NCI-H2227 treated with DMSO at 0.1 percent for 48 hours (cell line): ENCODE data around the gene LRRC26.

Experiments
- DNase-seq: peaks from one replicate; lab custom pipeline; 2025; lab: John Stamatoyannopoulos, UW

Gene LRRC26

DNA sequence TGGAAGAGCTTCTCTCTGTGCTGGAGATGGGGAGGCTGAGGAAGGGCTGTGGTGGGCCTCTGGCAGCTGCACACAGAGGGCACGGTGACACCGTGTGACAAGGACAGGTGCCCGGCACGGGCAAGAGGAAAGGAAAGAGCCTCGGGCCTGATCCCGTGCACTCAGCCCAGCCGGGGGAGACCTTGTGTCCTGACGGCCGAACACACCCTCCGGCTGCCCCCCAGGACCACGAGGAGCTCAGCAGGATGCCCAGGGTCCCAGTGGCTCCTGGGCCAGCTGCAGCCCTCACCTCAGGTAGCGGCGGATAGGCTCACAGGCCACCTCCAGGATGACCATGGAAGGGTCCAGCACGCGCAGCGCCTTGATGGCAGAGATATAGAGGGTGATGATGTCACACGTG, 13.0 kb upstream of the LRRC26 start:
- DNase-seq = no peak

DNA sequence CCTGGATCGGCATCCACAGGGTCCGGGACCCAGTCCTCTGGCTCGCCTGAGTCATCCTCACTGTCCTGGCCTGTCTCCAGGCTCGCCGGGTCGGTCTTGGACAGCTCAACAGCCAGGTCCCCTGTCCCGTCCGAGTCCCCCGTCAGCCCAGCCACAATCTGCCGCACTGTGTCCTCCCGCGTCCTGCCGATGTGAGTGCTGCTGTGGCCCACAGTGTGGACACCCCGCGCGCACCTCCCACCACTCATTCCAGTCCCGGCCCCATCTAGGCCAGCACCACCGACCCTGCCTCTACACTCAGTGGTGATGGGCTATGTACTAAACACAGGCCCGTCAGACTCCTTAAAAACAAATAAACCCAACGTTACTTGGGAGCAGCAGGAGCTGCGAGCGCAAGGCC, 11.8 kb upstream of the LRRC26 start:
- DNase-seq = no peak

DNA sequence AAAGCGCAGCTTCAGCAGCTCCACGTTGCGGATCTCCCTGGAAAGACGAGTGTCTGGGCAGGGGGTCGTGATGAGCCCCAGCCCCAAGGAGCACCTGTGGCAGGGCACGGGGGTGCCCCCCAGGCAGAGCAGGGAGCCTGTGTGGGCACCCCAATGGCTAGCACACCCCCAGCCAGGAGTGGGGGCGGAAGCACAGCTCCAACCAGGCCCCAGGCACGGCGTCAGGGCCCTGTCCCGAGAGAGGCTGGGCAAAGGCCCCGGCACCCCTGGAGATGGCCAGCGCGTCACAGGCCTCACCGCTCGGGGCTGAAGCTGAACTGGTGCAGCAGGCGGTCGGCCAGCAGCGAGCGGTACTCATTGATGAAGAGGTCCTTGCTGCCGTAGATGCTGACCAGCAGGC, 10.6 kb upstream of the LRRC26 start:
- no peak for DNase-seq

GRCh38 chr9:137179761-137180160, 9.9 kb upstream of the LRRC26 start:
- DNase-seq = no peak

GRCh38 chr9:137178939-137179630, 9.2 kb upstream of the LRRC26 start:
- DNase-seq = no peak

GRCh38 chr9:137178201-137178938, 8.5 kb upstream of the LRRC26 start:
- DNase-seq = no peak

DNA sequence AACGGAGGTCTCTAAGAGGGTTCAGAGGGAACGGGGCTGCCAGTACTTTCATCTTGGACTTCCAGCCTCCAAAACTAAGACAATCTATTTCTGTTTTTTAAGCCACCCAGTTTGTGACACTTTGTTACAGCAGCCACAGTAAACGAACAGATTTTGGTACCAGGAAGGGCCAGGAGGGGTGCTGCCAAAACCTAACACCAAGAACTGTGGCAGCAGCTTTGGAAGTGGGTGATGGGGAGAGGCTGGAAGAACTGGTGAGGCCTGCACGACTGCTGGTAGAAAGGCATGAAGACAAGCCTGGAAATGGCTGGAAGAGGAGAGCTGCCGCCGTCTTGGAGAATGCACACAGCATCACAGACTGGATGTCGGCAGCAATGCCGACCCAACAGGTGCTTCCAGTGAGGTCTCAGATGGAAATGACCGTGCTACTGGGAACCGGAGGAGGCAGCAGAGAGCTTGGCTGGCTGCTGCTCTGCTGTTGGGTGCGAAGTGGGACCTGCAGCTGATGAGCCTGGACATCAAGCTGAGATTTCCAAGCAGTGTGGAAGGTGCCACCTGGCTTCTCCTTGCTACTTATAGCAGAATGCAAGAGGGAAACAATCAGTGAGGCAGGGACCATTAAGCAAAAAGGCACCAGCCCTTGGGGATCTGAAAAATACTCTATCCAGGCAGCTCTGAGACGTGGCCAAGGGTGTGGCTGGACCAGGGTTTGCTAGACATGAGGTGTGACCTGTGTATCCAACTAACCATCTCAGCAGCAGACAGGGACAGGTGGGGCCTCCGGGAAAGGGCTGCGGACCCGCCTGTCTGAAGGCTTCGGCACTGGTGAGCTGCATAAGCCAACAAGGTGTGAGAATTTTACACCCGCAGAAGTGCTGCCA, 6.7 kb upstream of the LRRC26 start:
- DNase-seq = peak; percentile 2

DNA sequence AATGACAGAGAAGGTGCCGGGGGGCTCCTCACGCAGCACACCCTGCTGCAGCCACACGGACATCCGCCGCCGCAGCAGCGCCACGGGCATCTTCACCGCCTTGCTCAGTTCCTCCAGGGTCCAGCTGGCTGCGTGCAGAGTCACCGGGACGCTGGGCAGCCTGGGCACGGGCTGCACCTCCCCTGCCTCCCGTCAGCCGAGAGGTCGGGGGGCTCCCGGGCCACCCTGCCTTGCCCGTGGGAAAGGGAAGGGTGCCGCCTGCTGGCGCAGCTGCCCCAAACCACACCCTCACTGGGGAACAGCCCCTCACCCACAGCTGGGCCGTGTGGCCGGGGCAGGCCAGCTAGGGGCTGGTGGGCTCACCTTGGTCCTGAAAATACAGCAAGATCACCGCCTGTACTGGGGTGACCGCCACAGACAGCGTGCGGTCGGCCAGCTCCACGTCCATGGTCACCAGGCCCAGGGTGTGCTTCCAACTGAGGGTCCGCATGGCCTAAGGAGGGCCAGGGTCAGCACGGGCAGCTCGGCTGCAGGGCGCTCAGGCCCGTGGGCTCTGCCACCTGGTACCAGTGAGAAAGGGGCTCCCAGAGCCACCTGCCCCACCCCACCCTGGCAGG, 5.6 kb upstream of the LRRC26 start:
- DNase-seq = no peak

- DNase-seq = no peak
These were observed 5.0 kb upstream of the LRRC26 start for GRCh38 chr9:137174722-137175293.

DNA sequence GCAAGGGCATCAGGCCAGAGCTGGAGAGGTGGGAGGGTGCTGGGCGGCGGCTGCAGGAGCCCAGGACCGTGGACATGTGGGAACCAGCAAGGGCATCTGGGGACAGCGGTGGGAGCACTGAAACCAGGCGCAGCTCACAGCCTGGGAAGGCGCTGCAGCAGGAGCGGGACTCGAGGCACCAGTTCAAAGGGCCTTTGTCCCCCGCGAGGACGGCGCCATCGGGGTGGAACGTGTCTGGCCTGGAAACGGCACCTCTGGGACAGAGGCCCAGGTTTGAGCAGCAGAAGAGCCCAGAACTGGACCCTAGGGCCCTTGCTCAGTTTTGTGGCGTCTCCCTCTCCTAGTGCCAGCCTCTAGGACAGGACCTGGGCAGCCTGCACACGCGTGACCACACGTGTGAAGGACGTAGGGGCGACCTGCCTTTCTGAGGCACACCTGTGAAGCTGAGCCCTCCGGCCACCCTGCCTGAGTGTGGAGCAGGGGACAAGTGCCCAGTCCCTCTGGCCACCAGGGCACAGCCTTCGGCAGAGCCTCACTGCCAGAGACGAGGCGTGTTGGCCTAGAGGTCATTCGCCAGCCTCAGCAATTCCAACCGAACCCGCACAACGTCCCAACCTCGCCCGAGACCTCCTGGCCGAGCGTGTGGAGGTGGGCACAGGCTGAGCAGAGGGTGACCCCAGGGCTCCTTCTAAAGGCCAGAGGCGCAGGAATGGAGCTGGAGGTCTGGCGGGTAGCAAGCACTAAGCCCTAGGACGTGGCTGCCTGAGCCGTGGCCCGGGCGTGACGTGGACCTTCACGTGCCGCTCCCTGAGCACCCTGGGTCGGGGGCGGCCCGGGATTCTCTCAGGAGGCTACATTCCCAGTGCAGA, 4.2 kb upstream of the LRRC26 start:
- no peak for DNase-seq

GRCh38 chr9:137172901-137173795, 3.3 kb upstream of the LRRC26 start:
- DNase-seq = no peak

DNA sequence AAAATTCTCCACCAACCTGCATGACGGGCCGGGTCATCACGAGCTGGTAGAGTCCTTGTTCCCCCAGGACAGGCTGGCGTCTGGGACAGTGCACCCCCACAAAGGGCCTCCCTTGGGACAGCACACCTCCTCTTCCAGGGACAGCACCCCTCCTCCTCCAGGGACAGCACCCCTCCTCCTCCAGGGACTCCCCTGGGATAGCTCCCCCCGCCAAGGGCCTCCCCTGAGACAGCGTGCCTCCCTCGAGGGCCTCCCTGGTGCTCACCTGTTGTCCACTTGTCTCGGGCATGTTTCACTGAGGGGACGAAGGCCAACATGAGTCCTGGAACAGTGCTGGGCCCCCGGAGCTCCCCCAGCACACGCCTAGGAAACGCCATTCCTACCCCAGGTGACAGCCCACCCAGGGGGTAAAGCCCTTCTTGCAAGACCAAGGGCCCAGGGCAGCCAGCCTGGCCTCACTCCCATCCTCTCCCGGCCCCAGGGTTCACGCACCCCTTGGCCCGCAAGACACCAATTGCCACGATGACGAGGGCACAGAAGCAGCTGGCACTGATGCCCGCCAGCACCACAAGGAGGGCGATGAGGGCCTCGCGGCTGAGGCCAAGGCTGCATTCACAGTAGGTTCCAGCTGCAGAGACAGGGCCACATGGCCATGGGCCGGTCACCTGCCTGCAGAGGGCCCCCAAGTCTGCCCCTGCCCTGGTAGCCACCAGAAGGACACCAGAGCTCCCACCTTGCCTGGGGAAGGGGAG, 1.5 kb upstream of the LRRC26 start:
- DNase-seq = no peak

- no peak for DNase-seq
These were observed 766 bp upstream of the LRRC26 start for GRCh38 chr9:137170486-137171148.

DNA sequence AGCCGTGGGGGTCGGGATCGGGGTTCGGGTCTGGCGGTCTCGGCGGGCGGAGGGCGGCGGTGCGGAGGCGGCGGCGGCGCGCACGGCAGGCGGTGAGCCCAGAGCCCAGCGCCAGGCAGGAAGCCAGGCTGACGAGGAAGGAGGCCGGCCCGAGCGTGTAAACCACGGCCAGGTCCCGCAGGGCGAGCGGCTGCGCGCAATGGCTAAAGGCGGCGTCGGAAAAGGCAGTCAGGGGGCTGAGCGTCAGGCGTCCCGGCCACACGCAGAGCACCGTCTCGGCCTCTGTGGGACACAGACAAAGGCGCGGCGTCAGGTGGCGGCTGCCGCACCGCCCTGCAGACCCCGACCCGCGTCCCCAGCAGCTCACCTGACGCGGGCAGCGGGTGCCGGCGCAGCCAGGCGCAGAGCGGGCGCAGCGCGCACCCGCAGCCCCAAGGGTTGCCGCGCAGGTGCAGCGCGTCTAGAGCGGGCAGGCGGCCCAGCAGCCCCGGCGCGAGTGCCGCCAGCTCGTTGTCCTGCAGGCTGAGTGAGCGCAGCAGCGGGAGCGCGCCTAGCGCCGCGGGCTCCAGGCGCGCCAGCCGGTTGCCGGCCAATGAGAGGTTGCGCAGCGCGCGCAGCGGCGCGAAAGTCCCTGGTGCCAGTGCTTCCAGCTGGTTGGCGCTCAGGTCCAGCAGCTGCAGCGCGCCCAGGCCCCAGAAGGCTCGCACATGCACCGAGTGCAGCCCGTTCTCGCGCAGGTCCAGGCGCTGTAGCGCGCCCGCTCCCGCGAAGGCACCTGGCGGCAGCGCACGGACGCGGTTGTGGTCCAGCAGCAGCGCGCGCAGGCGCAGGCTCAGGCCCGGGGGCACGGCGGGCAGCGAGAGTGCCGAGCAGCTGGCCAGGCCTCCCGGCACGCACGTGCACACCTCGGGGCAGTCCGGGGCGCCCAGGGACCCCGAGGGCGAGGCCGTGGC, 671 bp downstream of the LRRC26 start:
- peak; percentile 54 for DNase-seq

- no peak for DNase-seq
These were observed 1.3 kb downstream of the LRRC26 start for GRCh38 chr9:137168573-137168903.

- peak; percentile 2 for DNase-seq
These were observed 1.9 kb downstream of the LRRC26 start for GRCh38 chr9:137167747-137168572.

DNA sequence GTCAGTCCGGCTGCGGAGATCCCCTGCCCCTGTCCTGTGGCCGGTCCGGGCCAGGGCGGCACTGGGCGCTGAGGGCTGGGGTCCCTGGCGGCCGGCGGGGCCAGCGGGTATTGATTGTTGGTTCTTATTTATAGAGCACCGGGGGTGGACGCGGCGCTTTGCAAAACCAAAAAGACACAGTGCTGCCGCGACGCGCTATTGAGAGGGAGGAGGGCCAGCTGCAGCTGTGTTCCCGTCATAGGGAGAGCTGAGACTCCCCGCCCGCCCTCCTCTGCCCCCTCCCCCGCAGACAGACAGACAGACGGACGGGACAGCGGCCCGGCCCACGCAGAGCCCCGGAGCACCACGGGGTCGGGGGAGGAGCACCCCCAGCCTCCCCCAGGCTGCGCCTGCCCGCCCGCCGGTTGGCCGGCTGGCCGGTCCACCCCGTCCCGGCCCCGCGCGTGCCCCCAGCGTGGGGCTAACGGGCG, 2.5 kb downstream of the LRRC26 start:
- peak; percentile 8 for DNase-seq
